NCI-H82 (cell line): Measurements from ENCODE around the gene HMGXB3.

Experiments
- DNase-seq: peaks from one replicate; lab custom pipeline; 2025; lab: John Stamatoyannopoulos, UW

Gene HMGXB3

DNA sequence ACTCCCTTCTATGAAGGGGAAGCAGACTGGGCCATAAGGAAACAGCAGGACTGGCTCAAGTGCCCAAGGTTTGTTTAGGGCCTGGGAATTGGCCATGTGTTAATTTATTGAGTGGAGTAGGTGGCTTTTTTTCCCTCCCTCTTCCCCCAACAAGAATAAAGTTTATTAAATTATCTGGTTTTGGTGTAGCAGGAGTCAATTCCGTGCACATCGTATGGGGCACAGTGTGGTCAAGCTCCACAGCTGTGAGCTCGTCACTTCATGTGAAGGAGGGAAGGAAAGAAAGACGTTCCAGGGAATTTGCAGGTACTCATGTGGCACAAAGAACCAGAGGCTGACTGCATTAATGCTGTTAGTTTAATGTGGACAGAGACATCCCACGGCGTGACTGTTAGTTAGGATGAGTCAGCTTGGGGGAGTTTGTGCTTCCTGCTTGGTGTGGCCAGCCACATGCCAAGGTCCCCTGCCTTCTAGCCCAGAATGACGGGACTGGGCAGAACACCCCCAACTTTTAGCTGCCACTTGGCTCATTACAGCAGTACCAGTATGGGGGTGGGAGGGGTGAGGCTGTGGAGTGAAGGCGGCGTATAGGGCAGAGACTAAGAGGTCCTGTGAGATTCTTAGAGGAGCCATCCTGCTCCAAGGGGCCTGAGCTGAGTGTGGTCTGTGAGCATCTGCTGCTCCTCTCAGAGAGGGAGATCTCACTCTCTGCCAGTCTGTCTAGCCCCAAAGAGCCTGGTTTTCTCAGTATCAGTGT is 52.6 kb downstream of the HMGXB3 start:
- DNase-seq, result no peak

DNA sequence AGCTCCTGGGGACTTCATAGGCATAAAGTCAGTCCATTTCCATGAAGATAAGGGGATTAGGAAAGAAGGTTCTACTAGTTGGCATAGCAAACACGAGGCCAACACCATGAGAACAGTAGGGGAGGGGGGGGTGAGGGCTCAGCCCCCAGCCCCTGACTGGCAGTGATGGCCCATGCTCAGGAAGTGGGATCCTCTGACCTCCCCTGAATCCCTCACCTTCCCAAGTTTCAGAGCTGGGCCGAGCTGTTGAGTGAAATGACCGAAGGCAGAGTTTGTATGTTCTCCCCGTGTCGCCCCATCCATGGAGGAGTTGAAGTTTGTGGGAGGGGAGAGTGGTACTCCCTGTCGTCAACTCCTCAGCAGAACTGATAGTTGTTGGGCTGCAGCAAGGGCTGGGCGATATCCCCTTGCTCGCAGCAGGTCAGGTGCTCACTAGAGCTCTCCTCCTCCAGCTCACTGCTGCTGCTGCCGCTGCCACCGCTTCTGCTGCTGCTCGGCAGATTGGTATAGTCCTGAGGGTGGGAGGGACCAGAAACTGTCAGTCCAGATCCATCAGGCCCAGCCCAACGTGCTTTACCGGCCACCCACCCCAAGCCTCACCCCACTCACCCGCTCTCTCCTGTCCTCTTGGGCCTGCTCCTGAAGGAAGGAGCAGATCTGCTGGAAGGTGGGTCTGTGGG is 53.3 kb downstream of the HMGXB3 start:
- no peak for DNase-seq

DNA sequence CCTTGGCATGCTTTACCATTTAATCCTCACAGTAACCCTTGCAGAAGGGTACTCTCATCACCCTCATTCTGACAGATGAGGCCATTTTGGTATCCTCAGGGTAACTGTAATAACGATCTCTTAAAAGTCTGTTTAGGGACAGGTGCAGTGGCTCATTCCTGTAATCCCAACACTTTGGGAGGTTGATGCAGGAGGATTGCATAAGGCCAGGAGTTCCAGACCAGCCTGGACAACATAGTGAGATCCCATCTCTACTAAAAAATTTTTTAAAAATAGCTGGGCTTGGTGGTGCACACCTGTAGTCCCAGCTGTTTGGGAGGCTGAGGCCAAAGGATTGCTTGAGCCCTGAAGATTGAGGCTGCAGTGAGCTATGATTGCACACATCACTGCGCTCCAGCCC is 54.0 kb downstream of the HMGXB3 start:
- no peak for DNase-seq

DNA sequence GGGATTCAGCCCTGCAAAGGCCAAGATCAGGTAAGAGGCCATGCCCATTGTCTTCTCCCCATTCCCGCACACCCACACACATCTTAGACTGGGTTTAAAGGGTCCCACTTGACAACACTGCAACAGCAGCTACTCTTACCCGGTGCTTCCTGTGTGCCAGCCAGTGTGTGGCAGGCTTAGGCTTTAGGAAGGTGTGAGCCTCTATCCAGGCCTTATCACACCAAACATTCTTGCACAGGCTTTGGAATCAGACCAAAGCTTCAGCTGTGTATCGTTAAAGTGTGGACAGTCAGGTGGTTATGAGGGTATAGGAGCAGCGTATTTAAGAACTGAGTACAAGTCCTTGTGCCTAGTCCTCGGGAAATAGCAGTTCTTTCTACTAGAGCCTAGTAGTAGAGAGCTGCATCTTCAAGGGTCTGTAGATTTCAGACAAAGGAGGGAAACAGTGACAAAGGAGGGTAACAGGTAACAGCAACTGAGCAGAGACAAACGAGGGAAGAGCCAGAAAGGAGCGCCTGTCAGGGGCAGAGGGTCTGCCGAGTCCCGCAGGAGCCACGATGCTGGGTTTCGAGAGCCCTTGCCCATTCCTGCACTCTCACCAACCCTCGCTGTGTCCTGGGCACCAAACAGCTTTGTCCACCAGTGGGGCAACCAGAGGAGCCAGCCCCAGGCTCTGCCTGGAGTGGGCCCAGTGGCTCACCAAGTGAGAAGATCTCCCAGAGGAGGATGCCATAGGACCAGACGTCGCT is 55.0 kb downstream of the HMGXB3 start:
- DNase-seq, result no peak

DNA sequence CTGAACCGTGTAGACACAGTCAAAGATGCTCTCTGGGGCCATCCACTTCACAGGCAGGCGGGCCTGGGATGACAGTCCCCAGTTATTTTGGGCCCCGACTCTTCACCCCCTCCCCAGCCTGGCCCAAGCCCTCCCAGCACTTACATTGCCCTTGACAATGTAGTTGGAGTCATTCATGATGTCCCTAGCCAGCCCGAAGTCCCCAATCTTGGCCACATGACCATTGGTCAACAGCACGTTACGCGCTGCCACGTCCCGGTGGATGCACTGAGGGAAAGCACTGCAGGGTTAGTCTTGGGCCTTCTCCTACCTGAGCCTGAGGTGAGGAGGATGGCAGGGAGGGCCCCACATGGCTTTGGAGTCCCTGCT is 55.5 kb downstream of the HMGXB3 start:
- no peak for DNase-seq

DNA sequence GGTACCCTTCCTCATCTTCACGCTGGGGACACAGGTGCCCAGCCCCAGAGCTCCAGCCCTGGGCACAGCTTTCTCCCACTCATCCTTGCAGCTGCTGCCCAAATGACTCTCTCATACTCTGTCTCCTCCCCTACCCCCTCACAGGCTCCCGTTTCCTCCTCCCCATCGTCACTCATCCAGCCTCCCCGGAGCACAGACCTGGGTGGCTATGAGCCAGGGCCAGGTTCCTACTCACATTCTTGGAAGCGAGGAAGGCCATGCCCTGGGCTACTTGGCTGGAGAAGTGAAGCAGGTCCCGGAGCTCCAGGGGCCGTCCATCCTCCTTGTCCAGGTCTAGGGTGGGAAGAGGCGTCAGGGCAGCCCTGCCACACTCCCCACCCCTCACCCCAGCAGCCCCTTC is 56.5 kb downstream of the HMGXB3 start:
- no peak for DNase-seq

DNA sequence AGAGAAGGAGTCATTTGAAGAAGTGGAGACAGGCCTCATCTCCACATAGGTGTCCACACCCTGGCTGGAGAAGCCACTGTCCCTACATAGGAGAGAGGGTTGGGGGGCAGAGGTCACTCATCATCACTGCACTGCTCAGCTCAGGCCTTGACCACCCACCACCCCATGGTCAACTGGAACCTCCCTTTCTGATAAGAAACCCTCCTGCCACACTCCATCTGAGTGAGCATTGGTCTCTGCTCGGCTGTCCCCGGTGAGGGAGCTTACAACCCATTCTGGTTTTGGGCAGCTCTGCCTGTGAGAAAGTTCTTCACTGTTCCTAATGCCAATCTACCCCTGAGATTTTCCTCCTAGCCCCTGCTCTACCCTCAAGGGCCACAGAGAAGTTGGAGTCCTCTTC is 57.0 kb downstream of the HMGXB3 start:
- DNase-seq, result no peak

DNA sequence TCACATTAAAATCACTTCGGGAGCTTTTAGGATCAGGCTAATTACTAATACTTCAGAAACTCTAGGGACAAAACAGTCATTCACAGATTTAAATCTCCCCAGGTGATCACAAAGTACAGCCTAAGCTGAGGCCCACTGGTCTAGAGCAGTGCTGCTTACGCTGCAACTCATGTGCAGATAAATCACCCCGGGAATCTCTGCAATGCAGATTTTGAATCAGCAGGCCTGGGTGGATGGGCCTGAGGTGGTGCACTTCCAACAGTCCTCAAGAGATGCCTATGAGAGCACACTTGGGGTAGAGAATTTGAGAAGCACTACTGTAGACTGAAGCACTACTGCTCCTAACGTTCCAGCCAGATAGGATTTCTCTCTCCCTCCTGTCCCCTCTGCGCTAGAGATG is 57.5 kb downstream of the HMGXB3 start:
- DNase-seq, result no peak

DNA sequence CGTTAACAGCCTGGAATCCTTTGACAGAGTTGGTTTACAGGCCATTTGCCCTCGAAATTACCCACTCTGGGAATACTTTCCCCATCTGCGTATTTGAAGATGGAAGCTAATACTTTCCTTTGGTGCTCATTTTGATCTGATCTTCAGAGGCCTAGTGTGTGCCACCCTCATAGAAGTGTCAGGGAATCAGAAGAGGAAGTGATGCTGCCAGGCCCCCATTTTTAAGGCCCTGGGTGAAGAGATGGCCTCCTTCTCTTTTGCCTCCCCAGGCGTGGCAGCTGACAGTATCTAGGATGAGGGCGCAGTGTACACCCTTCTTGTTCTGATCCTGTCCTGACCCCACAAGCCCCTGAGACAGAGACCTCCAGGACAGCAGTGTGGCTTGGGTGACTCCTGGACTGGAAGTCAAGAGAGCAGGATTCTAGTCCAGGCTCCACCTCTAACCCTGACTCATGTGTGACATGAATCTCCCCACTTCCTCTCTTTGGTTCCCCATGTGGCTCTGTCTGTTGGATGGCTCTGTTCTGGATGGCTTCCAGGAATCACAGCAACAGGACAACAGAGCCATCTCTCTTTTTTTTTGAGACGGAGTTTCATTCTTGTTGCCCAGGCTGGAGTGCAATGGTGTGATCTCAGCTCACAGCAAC is 58.1 kb downstream of the HMGXB3 start:
- DNase-seq, result no peak

DNA sequence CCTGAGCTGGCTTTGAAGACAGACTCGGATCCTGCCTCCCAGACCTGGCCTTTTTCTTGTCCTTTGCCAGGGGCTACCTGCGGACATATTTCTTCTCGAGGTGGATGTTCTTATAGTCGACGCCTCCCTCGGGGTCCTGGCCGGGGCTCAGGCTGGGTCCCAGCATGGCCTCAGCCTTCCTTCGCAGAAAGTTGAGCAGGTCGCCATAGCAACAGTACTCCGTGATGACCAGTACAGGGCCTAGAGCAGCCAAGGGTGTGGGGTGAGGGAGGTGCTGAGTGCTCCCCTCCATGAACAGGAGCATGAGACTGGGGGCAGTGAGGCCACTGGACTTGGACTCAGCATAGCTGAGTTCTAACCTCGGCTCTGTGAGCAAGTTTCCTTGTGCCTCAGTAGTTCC is 59.1 kb downstream of the HMGXB3 start:
- DNase-seq, result no peak

DNA sequence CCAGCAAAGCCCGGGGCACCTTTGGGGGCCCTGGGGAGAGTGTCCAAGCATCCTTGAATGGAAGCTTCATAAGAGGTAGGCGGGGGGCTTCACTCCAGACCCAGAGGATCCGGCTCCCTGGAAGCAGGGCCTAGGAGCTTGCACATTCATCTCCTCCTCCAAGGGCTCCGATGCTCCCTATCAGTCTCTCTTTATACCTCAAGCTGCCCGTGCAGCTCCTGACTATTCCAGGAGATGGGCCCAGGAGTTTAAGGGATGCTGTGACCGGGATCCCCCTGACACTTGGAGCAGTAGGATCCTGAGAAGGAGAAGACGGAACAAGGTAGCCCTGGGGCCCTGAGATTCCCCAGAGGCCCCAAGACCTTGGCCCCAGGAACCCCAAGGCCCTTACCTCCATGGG is 59.9 kb downstream of the HMGXB3 start:
- DNase-seq, result no peak

DNA sequence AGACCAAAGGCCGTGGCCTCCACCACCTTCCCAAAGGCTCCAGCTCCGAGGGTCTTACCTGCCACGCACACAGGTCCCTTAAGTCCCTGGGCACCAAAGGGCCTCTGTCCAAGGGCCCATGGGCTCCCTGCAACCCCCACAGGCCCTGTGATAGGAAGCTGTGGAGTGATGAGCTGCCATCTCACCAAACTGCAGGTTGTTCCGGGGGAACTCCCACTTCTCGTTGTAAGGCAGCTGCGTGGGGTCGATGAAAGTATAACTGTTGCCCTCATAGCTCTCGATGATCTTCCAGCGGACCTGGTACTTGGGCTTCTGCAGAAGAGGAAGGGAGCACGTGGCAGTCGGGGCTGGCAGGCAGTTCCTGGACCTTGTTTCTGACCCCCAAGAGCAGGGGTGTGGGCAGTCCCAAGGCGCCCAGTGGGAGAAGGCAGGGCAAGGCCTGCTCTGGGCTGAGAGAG is 61.0 kb downstream of the HMGXB3 start:
- DNase-seq, result no peak

DNA sequence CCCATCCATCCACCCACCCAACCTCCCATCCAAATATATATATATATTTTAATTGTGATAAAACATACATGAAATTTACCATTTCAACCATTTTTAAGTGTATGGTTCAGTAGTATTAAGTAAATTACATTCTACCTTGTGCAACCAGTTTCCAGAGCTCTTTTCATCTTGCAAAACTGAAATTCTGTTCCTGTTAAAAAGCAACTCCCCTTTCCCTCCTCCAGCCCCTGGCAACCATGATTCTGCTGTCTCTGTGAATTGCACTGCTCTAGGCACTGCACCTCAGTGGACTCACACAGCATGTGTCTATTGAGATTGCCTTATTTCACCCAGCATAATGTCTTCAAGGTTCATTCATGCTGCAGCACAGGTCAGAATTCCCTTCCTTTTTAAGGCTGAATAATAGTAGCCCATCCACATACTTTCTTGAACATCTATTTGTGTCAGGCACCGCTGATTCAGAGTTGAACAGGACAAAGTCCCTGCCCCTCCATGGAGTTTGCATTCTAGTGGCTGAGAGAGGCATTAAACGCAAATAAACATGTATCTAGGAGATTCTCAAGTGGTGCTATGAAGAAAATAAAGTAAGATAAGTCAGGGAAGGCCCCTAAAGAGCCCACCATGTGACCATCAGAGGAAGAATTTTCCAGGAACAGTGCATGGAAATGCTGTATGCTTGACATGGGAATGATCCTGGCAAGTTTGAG is 61.8 kb downstream of the HMGXB3 start:
- no peak for DNase-seq

DNA sequence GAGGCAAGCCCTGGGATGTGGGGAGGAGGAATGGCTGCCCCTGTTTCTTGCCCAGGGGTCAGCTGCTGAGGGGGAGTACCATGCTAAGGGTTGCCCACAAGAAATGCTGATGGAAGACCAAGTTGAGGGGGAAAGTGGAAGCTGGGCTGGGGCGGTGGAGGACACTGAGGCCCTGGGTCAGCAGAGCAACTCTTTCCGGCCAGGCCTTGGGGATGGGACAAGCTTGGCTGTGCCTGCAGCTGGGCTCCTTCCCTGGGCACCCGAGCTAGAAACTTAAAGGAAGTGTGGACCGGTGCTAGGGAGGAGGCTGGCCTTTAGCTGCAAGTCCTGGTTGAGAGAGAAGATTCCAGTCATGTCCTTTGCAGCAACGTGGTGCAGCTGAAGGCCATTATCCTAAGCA is 63.1 kb downstream of the HMGXB3 start:
- DNase-seq, result no peak

DNA sequence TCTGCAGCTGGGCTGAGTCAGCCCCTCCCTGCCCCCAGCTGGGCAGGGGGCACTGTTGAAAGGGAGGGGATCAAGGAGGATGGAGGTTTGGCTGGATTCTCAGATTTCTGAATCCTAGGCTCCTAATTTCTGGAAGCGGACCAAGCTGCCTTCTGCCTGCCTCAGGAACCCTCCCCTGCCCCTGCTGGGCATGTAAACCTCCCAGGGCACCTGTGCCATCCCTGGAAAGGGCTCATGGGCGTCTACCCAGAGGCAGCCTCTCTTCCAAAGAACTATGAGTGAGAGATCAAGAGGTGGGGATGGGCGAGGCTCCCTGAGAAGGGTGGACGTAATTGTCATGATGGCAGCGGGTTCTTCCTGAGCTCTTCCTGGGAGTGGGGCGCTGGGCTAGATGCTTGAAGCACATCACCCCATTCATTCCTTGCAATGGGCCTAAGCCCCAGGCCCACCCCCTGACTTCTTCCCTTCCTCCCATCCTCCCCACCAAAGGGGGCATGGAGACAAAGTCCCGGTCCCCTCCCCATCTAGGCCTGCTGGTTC is 64.2 kb downstream of the HMGXB3 start:
- no peak for DNase-seq

DNA sequence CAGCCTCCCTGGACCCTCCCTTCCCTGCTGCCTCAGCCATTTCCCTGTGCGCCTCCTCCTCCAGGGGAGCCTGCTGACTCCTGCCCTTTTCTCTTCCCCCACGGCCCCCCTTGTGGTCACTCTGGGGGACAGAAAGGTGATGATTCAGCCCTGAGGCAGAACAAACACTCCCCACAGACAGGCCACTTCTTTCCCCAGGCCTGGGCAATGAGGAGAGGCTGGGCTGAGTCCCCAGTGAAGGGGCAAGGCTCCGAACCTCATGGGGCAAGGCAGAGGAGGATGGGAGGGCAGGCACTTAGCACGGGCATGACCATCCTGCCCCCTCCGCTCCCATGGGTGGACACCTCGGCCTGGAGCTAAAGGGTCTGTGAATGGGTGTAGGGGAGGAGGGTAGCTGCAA is 64.8 kb downstream of the HMGXB3 start:
- DNase-seq, result no peak

DNA sequence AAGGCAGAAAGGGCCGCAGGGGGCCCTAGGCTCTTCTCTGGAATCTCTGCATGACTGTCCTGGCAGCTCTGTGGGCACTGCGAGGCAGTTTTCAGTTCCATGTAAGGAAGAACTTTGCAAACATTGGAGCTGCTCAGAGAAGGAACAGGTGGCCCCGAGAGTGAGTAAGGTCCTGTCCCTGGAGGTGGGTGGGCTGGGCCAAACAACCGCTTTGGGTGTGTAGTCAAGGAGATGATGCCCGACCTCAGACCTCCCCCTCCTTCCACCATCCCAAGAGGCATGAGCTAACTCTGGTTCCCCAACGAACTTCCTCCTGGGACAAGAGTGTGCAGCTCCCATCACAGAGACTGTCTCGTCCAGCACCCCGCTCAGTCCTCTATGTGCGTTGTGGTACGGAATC is 65.3 kb downstream of the HMGXB3 start:
- no peak for DNase-seq

DNA sequence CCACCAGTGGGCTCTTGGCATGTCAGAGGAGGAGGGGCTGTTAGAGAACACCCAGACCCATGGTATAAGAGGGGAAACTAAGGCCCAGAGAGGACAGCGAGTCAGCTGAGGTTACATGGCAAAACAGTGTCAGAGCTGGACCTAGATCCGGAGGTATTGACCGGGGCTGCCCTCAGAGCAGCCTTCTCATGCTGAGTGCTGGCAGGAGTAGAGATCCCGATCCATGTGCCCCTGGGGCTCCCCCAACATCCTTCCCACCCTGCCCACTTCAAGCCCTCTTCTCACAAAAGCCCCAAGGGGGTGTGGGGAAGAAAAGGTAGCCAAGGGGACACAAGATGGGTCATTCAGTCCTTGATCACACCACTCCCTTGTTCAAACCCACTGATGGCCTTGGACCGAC is 65.9 kb downstream of the HMGXB3 start:
- DNase-seq, result no peak

DNA sequence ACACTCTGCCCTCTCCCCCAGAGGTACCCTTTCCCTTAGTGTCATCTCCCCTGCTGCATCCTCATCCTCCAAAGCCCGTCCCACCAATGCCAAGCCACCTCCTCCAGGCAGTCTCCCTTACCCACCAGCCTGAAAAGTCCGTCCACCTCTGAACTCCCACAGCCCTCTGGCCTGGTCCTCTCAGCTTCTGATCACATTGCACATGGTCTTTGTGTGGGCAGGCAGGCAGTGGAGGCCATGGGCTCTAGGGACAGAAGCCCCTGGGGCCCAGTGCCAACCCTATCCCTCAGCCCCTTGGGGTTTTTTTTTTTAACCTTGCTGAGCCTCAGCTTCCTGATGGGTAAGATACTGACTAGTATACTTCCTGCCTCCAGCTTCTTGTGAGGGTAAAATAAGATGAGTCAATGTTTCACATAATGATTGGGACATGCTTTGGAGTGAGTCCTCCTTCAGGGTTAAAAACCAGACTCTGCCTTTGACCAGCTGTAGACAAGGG is 66.4 kb downstream of the HMGXB3 start:
- DNase-seq, result no peak

DNA sequence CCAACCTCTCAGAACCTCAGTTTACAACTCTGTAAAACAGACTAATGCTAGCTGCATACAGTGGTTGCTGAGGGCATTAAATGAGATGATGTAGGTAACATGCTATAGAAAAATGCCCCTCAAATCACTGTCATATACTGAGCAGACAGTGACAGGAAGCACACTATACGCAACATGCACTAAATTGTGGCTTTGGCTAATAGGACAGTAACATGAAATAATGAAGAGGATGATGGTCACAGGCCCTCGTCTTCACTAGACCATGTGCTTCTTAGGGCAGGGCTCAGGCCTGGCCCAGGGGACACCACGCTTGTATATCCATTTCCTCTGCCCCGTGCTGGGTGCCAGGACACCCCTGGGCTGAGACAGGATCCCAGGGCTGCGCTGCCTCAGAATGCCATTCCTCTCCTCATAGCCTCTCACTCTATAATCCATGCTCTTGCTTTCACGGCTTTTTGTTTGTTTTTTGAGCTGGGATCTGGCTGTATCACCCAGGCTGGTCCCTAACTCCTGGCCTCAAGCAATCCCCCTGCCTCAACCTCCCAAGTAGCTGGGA is 66.9 kb downstream of the HMGXB3 start:
- no peak for DNase-seq

DNA sequence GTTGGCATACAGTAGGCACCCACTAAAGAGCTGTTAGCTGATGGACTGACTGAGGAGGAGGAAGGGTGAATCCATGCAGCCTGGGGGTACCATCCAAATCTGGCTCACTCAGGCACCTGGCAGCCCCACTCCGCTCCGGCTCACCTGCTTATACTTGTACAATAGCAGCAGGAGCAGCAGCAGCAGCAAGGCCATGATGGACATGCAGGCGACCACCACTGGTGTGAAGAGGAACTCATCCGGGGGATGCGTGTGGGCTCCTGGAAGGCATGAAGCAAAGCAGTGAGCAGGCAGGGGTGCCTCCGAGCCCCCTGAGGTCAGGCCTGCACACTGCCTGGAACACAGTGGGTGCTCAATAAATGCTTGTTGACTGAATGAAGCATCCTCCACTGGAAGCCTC is 67.5 kb downstream of the HMGXB3 start:
- no peak for DNase-seq
